ENCODE data around the gene IPO4. TPM values are rescaled to one million over a fixed set of nuclear protein-coding genes. Genes with fewer than 3 reads are reported as not detected.

IPO4 gene
- total and polyA plus RNA-seq, 9 of the 15 experiments (the other 6 are each of a cell fraction or from before 2014, with no cell fraction given), result 7.3 to 122 (median 31.8) TPM

DNA sequence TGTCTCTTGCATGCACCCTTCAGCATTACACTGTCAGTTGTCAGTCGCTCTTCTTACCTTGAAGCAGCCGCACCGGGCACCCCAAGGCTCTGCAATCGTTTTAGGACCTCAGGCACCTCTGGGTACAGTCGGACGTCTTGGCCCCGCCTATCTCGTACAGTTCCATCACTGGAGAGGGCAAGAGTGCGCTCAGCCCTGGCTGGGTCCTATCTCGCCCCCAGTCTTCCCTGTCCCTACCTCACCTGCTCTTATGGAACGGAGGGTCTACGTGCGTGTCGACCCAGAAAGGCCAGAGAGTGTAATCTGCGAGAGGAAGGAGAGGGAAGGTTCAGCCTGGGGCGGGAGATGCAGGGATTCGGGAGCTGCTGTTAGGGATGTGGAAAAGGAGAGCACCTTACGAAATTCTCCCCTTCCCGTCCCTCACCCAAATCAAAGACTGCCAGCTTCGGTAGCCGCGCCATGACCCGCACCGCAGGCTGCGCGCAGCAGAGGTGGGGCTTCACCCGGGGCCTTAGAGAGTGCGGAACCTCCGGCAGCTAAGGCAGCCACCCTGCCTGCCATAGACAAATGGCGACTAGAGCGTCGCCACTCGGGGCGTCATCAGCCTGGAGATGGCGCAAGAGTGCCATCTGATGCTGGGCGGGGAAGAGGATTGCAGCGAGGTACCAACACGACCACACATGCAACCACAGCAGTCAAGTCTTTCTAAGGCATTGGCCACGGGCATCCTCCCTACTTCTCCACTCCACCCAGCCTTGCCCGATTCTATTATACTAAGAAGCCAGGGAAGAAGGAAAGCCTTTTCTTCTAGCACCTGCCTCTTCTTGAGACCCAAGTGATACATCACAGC is 27.1 kb upstream of the IPO4 start, which contains the start of gene MDP1 (continued):
- TF ChIP-seq ZMIZ1 (IDR thresholded peaks at IDR 0.05; ENCODE audit: low read depth in 2 of 2, low read length in 2 of 2), result no peak
- TF ChIP-seq SIN3A (IDR thresholded peaks at IDR 0.05; ENCODE audit: borderline replicate concordance in 2 of 2, control insufficient read depth in 1 of 2, low read depth in 2 of 2, low read length in 2 of 2), result peak in 1 of 2 experiments; percentile 69; a peak in 1 of 4 replicates
- TF ChIP-seq, protein P1, sequence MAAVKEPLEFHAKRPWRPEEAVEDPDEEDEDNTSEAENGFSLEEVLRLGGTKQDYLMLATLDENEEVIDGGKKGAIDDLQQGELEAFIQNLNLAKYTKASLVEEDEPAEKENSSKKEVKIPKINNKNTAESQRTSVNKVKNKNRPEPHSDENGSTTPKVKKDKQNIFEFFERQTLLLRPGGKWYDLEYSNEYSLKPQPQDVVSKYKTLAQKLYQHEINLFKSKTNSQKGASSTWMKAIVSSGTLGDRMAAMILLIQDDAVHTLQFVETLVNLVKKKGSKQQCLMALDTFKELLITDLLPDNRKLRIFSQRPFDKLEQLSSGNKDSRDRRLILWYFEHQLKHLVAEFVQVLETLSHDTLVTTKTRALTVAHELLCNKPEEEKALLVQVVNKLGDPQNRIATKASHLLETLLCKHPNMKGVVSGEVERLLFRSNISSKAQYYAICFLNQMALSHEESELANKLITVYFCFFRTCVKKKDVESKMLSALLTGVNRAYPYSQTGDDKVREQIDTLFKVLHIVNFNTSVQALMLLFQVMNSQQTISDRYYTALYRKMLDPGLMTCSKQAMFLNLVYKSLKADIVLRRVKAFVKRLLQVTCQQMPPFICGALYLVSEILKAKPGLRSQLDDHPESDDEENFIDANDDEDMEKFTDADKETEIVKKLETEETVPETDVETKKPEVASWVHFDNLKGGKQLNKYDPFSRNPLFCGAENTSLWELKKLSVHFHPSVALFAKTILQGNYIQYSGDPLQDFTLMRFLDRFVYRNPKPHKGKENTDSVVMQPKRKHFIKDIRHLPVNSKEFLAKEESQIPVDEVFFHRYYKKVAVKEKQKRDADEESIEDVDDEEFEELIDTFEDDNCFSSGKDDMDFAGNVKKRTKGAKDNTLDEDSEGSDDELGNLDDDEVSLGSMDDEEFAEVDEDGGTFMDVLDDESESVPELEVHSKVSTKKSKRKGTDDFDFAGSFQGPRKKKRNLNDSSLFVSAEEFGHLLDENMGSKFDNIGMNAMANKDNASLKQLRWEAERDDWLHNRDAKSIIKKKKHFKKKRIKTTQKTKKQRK (IDR thresholded peaks at IDR 0.05; ENCODE audit: borderline replicate concordance, low read depth, low read length), result no peak
- TF ChIP-seq DDX20 (tag; IDR thresholded peaks at IDR 0.05; ENCODE audit: low read depth), result no peak
- no peak for TF ChIP-seq MAFG (tag; conservative IDR thresholded peaks at IDR 0.05)
- TF ChIP-seq ZNF766 (CRISPR knock-in tag; conservative IDR thresholded peaks at IDR 0.05), result no peak
- peak; percentile 79 for TF ChIP-seq POLR2B (IDR thresholded peaks at IDR 0.05; ENCODE audit: low read depth, partially characterized antibody)
- TF ChIP-seq, protein P2, sequence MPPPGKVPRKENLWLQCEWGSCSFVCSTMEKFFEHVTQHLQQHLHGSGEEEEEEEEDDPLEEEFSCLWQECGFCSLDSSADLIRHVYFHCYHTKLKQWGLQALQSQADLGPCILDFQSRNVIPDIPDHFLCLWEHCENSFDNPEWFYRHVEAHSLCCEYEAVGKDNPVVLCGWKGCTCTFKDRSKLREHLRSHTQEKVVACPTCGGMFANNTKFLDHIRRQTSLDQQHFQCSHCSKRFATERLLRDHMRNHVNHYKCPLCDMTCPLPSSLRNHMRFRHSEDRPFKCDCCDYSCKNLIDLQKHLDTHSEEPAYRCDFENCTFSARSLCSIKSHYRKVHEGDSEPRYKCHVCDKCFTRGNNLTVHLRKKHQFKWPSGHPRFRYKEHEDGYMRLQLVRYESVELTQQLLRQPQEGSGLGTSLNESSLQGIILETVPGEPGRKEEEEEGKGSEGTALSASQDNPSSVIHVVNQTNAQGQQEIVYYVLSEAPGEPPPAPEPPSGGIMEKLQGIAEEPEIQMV (tag; conservative IDR thresholded peaks at IDR 0.05; ENCODE audit: low read depth), result no peak
